ENCODE measurements around the gene POGLUT2. TPM values are rescaled to one million over a fixed set of nuclear protein-coding genes. Genes with fewer than 3 reads are reported as not detected.

Gene POGLUT2
- total RNA-seq, 1 experiment from 2014 or later = 5.8 TPM

DNA sequence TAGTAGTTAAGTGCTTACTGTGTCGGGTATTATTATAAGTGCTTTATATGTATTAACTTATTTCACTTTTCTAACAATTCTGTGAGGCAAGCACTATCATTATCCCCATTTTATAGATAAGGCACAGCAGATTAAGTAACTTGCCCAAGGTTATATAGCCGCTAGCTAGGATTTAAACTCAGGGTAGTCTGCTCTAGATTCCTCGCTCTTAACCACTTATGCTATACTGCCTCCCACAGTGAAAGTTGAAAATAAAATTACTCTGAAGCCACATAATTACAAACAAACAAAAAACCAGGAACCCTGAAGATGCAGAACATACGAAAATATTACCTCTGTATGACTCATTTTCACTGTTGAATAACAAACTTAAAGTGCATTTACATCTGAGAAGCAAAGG is 29.1 kb downstream of the POGLUT2 start:
- CTCF ChIA-PET = no interaction called here

DNA sequence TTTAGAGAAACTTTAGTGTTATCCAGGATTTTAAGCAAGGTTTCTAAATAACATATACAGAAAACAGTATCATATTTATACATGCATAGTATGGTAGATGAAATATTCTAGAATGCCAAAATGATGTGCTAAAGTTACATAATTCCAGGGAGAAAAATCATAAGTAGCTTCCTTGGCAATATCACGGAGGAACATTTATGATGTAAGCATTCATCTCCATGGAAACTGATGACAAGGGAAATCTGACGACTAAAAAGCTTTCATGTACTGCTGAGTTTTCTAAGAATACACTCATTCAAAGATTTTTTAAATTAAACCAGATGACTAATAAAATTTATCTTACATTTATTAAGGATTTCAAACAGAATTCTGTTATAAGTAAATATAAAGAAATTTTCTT is 29.9 kb downstream of the POGLUT2 start:
- CTCF ChIA-PET = no interaction called here
- intact Hi-C loops (cut with micrococcal nuclease; ENCODE audit: unreplicated experiment) (no loop called here), in situ Hi-C loops (cut with HindIII; ENCODE audit: low pct_unique_long_range_greater_than_20kb, low sequenced_read_pairs) (no loop called here)
- no peak overlapping the region for H3K27ac ChIP-seq (ENCODE audit: low read length)
- H3K4me1 ChIP-seq (ENCODE audit: control insufficient read depth, insufficient read depth, low read length) = no peaks in the 10 kb centered on the region
- POLR2A ChIA-PET = no interaction called here
- ATAC-seq = no peak
- no peaks in the 10 kb centered on the region for H3K27me3 ChIP-seq (ENCODE audit: control insufficient read depth, insufficient read depth, low read length)
- H3K9me3 ChIP-seq (ENCODE audit: control insufficient read depth, insufficient read depth, low read depth, low read length) = no peaks in the 10 kb centered on the region
- no TSS peak for BruUV-seq (replicated peaks)
- H3K4me3 ChIP-seq (ENCODE audit: low read depth in 2 of 2, low read length in 2 of 2) = no peak overlapping the region
- no peaks in the 10 kb centered on the region; the same call in none of the 2 replicates for H3K36me3 ChIP-seq (ENCODE audit: control insufficient read depth, insufficient read depth, low read length)
- no peak for DNase-seq (ENCODE audit: low read depth, low spot score)
- no peak for TF ChIP-seq POLR2AphosphoS5 (IDR thresholded peaks at IDR 0.05; ENCODE audit: low read depth, low read length)
- TF ChIP-seq, protein P1, sequence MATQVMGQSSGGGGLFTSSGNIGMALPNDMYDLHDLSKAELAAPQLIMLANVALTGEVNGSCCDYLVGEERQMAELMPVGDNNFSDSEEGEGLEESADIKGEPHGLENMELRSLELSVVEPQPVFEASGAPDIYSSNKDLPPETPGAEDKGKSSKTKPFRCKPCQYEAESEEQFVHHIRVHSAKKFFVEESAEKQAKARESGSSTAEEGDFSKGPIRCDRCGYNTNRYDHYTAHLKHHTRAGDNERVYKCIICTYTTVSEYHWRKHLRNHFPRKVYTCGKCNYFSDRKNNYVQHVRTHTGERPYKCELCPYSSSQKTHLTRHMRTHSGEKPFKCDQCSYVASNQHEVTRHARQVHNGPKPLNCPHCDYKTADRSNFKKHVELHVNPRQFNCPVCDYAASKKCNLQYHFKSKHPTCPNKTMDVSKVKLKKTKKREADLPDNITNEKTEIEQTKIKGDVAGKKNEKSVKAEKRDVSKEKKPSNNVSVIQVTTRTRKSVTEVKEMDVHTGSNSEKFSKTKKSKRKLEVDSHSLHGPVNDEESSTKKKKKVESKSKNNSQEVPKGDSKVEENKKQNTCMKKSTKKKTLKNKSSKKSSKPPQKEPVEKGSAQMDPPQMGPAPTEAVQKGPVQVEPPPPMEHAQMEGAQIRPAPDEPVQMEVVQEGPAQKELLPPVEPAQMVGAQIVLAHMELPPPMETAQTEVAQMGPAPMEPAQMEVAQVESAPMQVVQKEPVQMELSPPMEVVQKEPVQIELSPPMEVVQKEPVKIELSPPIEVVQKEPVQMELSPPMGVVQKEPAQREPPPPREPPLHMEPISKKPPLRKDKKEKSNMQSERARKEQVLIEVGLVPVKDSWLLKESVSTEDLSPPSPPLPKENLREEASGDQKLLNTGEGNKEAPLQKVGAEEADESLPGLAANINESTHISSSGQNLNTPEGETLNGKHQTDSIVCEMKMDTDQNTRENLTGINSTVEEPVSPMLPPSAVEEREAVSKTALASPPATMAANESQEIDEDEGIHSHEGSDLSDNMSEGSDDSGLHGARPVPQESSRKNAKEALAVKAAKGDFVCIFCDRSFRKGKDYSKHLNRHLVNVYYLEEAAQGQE (IDR thresholded peaks at IDR 0.05; ENCODE audit: insufficient read depth in 1 of 2, low read depth in 2 of 2, low read length in 1 of 2) = no peak
- TF ChIP-seq, protein P2, sequence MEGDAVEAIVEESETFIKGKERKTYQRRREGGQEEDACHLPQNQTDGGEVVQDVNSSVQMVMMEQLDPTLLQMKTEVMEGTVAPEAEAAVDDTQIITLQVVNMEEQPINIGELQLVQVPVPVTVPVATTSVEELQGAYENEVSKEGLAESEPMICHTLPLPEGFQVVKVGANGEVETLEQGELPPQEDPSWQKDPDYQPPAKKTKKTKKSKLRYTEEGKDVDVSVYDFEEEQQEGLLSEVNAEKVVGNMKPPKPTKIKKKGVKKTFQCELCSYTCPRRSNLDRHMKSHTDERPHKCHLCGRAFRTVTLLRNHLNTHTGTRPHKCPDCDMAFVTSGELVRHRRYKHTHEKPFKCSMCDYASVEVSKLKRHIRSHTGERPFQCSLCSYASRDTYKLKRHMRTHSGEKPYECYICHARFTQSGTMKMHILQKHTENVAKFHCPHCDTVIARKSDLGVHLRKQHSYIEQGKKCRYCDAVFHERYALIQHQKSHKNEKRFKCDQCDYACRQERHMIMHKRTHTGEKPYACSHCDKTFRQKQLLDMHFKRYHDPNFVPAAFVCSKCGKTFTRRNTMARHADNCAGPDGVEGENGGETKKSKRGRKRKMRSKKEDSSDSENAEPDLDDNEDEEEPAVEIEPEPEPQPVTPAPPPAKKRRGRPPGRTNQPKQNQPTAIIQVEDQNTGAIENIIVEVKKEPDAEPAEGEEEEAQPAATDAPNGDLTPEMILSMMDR (IDR thresholded peaks at IDR 0.05) = no peak
- no peak for TF ChIP-seq TCF7L2 (IDR thresholded peaks at IDR 0.05; ENCODE audit: low read depth, low read length)
- TF ChIP-seq SIN3A (IDR thresholded peaks at IDR 0.05; ENCODE audit: borderline replicate concordance, insufficient read depth, low read depth, low read length) = no peak

More for the DNA sequence above, 29.1 kb downstream of the POGLUT2 start:
- no peak for ATAC-seq
- Histone ChIP-seq H3K27me3 (ENCODE audit: control insufficient read depth, insufficient read depth, low read length) (no peaks in the 10 kb centered on the region), H3K36me3 (ENCODE audit: control insufficient read depth, insufficient read depth, low read length) (no peaks in the 10 kb centered on the region; the same call in none of the 2 replicates), H3K27ac (ENCODE audit: low read length) (no peak overlapping the region), H3K4me3 (ENCODE audit: low read depth in 2 of 2, low read length in 2 of 2) (no peak overlapping the region), H3K4me1 (ENCODE audit: control insufficient read depth, insufficient read depth, low read length) (no peaks in the 10 kb centered on the region), H3K9me3 (ENCODE audit: control insufficient read depth, insufficient read depth, low read depth, low read length) (no peaks in the 10 kb centered on the region)
- no TSS peak for BruUV-seq (replicated peaks)
- DNase-seq (ENCODE audit: low read depth, low spot score) = no peak
- in situ Hi-C loops (cut with HindIII; ENCODE audit: low pct_unique_long_range_greater_than_20kb, low sequenced_read_pairs) (no loop called here), intact Hi-C loops (cut with micrococcal nuclease; ENCODE audit: unreplicated experiment) (no loop called here)
- POLR2A ChIA-PET = no interaction called here
- TF ChIP-seq SIN3A (IDR thresholded peaks at IDR 0.05; ENCODE audit: borderline replicate concordance, insufficient read depth, low read depth, low read length) = no peak

DNA sequence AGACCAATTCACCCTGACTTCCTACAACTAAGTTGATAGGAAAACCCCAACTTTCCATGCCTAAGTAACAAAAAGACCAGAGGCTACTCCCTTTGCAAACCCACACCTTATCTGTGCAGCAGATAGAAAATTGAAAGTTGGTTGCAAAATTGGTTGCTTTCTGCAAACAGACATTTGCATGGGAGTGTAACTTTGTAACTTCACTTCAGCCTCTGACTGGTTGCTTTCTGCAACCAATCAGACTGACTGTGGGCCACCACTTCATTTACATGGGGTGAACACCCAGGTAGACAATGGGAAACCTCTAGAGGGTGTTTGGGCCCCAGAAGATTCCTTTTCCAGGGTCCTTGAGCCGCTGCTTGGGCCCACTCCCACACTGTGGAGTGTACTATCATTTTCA is 35.0 kb downstream of the POGLUT2 start:
- POLR2A ChIA-PET = no interaction called here
- intact Hi-C loops (cut with micrococcal nuclease; ENCODE audit: unreplicated experiment) = no loop called here

More for the DNA sequence above, 35.0 kb downstream of the POGLUT2 start:
- DNase-seq (ENCODE audit: low read depth, low spot score) (no peak), ATAC-seq (no peak)
- Histone ChIP-seq H3K9me3 (ENCODE audit: control insufficient read depth, insufficient read depth, low read depth, low read length) (no peaks in the 10 kb centered on the region), H3K4me3 (ENCODE audit: low read depth in 2 of 2, low read length in 2 of 2) (no peak overlapping the region), H3K27me3 (ENCODE audit: control insufficient read depth, insufficient read depth, low read length) (no peaks in the 10 kb centered on the region), H3K4me1 (ENCODE audit: control insufficient read depth, insufficient read depth, low read length) (no peaks in the 10 kb centered on the region), H3K36me3 (ENCODE audit: control insufficient read depth, insufficient read depth, low read length) (no peaks in the 10 kb centered on the region; the same call in 1 of the 2 replicates), H3K27ac (ENCODE audit: low read length) (no peak overlapping the region)
- TF ChIP-seq, protein P2 (IDR thresholded peaks at IDR 0.05) = no peak
- TF ChIP-seq SIN3A (IDR thresholded peaks at IDR 0.05; ENCODE audit: borderline replicate concordance, insufficient read depth, low read depth, low read length) (no peak), POLR2AphosphoS5 (IDR thresholded peaks at IDR 0.05; ENCODE audit: low read depth, low read length) (no peak), TCF7L2 (IDR thresholded peaks at IDR 0.05; ENCODE audit: low read depth, low read length) (no peak)
- TF ChIP-seq, protein P1 (IDR thresholded peaks at IDR 0.05; ENCODE audit: insufficient read depth in 1 of 2, low read depth in 2 of 2, low read length in 1 of 2) = no peak
- CTCF ChIA-PET = no interaction called here
- no TSS peak for BruUV-seq (replicated peaks)
- in situ Hi-C loops (cut with HindIII; ENCODE audit: low pct_unique_long_range_greater_than_20kb, low sequenced_read_pairs) = no loop called here
